ENCODE data around the gene ZSCAN21.

ZSCAN21 gene

DNA sequence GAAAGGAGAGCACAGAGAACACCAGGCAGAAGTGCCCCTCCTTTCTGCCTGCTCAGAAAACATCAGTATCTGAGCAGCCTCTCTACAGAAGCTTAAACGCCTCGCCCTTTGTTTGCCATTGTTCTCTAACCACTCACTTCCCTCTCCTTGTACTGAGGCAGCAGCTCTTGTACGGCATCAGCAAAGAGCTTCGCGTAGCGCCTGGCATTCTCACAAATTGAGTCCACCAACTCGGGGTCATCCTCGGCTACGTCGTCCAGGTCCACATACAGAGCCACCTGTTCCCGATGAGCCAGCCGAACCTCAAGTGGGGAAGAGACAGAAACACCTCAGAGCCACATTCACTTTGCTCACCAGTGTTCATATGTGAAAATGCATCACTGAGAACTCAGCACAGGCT lies 49.9 kb downstream of the ZSCAN21 start:
- no peak for DNase-seq (ENCODE audit: low spot score)

GRCh38 chr7:100100420-100101015 lies 50.9 kb downstream of the ZSCAN21 start:
- DNase-seq (ENCODE audit: low spot score) = peak; percentile 99

DNA sequence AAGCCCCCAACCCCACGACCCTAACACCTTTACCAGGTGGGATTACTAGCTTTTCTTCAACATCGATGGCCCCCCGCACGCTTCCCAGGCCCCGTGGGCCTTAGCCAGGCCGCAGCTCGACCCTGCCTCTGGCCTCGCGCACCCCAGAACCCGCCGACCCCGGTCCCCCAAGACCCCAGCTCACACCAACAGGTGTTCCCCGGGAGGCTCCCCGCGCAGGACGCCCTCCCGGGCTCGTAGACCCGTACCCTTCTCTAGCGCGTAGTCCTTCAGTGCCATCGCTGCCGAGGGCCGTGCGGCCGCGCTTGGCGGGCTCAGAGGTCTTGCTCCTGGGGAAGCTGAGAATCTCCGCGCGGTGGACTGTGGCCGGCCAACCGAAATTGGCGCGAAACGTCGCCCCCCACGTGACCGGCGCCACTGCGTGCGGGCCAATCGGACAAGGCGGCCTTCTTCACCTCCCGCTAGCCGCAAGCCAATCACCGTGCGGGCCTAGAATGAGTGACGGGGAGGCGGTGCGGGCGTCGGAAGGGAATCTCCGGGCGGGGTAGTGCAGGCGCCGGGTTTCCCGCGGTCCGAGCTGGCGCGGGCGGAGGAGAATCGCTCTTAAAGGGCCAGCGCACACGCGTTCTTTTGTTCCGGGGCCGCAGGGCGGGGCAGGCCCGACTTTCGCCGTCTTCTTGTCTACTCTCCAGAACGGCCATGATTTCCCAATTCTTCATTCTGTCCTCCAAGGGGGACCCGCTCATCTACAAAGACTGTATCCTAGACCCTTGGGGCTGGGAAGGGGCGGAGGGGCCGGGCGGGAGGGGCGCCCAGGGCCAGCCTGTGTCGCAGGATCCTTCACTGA lies 51.7 kb downstream of the ZSCAN21 start, which contains the start of the genes AP4M1 and MCM7:
AP4M1 (plus strand) TSS at position 628 of the 847 bp plus-strand sequence; CDS start at position 700, 72 bp downstream.
MCM7 (minus strand) TSS at position 382 of the 847 bp plus-strand sequence; CDS start at position 279, 103 bp downstream.
- peak; percentile 100 for DNase-seq (ENCODE audit: low spot score)

- no peak for DNase-seq (ENCODE audit: low spot score)
Observed at GRCh38 chr7:100102950-100103840, 53.6 kb downstream of the ZSCAN21 start.

DNA sequence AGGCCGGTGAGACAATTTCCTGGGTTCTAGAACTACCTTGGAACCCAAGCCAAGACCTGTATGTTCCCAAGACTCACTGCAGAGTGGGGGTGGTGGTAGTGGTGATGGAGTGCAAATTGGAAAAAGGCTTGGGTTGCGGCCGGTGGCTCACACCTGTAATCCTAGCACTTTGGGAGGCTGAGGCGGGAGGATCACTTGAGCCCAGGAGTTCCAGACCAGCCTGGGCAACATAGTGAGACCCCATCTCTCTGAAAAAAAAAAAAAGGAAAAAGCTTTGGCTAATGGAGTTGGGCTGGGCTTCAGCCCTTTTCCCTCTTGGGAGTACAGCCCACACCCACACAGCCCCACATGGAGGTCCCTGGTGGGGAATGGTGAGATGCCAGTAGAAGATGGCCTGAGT lies 56.0 kb downstream of the ZSCAN21 start:
- DNase-seq (ENCODE audit: low spot score) = no peak

DNA sequence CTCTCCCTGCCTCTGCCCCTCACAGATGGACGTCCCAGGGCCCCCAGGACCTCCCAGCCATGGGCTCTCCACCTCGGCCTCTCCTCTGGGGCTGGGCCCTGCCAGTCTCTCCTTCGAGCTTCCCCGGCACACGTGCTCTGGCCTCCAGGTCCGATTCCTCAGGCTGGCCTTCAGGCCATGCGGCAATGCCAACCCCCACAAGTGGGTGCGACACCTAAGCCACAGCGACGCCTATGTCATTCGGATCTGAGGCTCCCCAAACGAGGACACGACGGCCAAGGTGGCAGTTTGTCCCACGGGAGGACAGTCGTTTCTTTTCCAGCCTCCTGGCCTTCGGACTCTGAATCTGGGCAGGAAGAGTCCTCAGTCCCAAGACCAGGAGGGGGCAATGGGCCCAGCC lies 57.1 kb downstream of the ZSCAN21 start:
- DNase-seq (ENCODE audit: low spot score) = no peak

DNA sequence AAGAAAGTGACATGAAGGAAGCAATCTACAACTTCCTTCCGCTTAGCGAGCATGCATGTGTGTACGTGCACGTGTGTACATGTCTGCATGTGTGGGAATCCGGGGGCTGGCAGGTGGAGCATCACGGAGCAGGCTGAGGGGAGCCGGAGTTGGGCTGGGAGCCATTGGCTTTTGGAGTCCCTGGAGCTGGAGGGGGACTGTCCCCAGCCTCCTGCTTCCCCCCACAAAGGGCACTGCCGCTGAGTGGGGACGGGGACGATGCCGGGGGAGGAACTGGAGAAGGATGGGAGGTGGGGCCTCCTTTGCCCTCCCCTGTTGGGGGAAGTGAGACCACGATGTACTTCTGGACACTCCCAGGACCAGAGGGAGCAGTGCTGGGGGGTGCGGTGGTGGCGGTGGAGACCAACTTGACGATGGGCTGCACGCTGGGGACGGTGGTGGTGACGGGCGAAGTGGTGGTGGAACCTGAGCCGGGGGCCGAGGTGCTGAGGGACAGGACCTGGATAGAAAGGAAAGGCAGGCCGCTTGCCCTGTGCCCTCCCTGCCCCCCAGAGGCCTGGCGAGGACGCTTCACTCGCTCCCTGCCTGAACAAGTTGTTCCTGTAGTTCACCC lies 57.7 kb downstream of the ZSCAN21 start:
- no peak for DNase-seq (ENCODE audit: low spot score)

- no peak for DNase-seq (ENCODE audit: low spot score)
Observed at GRCh38 chr7:100107890-100108289, 58.3 kb downstream of the ZSCAN21 start.

GRCh38 chr7:100109521-100110163 lies 60.1 kb downstream of the ZSCAN21 start:
- DNase-seq (ENCODE audit: low spot score) = no peak

DNA sequence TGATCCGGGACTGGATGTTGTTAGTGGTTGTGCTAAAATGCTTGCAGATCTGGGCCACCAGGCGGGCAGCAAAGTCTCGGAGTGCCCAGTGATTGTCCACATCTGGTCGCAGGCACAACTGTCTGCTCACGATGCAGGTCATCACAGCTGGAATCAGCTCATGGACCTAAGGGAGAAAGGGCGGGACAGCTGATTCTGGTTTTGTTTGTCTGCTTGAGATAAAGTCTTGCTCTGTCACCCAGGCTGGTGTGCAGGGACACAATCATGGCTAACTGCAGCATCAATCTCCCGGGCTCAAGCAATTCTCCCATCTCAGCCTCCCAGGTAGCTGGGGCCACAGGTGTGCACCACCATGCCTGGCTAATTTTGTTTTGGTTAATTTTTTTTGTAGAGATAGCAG lies 61.6 kb downstream of the ZSCAN21 start:
- no peak for DNase-seq (ENCODE audit: low spot score)

GRCh38 chr7:100111914-100112313 lies 62.3 kb downstream of the ZSCAN21 start:
- no peak for DNase-seq (ENCODE audit: low spot score)

All from LoVo (cell line).